GM12865 (cell line): ENCODE results near the gene SLC12A9.

Experiments
- DNase-seq: peaks from one replicate; pipeline ENCODE4 v3.0.0; 2010; ENCODE audit warnings: low read depth
- H3K4me3 ChIP-seq: 2 replicates; pipeline ENCODE4 v1.5.1; 2011; ENCODE audit warnings: mild to moderate bottlenecking, low read depth, low read length, control low read depth
- CTCF ChIP-seq: IDR thresholded peaks from 2 replicates; pipeline ENCODE4 v1.5.1; 2011; ENCODE audit warnings: low read length, control low read depth, low read depth, inconsistent platforms; ENCODE audit not compliant: insufficient read depth; ENCODE audit errors: missing control alignments

Gene SLC12A9

GRCh38 chr7:100826514-100827329 is 25.8 kb upstream of the SLC12A9 start:
- H3K4me3 ChIP-seq, result no peak overlapping the region
- DNase-seq, result no peak
- no peak for TF ChIP-seq CTCF

GRCh38 chr7:100827330-100828226 is 24.9 kb upstream of the SLC12A9 start, which contains the start of gene EPHB4:
EPHB4 (minus strand) TSS chr7:100827523; CDS start chr7:100827030, 493 bp downstream.
- DNase-seq, result no peak
- TF ChIP-seq CTCF, result no peak
- no peak within 1 kb of the TSS for H3K4me3 ChIP-seq

- H3K4me3 ChIP-seq, result no peak overlapping the region
- DNase-seq, result no peak
Observed at GRCh38 chr7:100829150-100829716, 23.3 kb upstream of the SLC12A9 start.

GRCh38 chr7:100830396-100830795 is 22.1 kb upstream of the SLC12A9 start:
- TF ChIP-seq CTCF, result no peak
- H3K4me3 ChIP-seq, result no peak overlapping the region
- DNase-seq, result no peak

More at GRCh38 chr7:100829150-100829716, 23.3 kb upstream of the SLC12A9 start:
- no peak for TF ChIP-seq CTCF

- no peak for DNase-seq
- H3K4me3 ChIP-seq, result no peak overlapping the region
- no peak for TF ChIP-seq CTCF
Observed at GRCh38 chr7:100832281-100832633, 20.3 kb upstream of the SLC12A9 start.

GRCh38 chr7:100835903-100836811 is 16.4 kb upstream of the SLC12A9 start:
- TF ChIP-seq CTCF, result no peak
- no peak overlapping the region for H3K4me3 ChIP-seq
- no peak for DNase-seq
